HepG2 (cell line): ENCODE results near the gene PCGF5. TPM values are rescaled to one million over a fixed set of nuclear protein-coding genes. Genes with fewer than 3 reads are reported as not detected.

ENCODE experiments used
- FOXO1 ChIP-seq: sonication (generic); formaldehyde crosslinking; IDR thresholded peaks from 2 replicates; pipeline ENCODE4 v1.4.0; 2020; ENCODE audit warnings: missing genetic modification reagents
- GTF2F1 ChIP-seq: fragments of 150-350 bp; IDR thresholded peaks from 2 replicates; pipeline ENCODE4 v1.6.1; 2014; ENCODE audit warnings: low read length
- HNF4G ChIP-seq, 2 experiments: sonication (generic) in 1 of 2; formaldehyde crosslinking in 1 of 2; IDR thresholded peaks; 2 replicates each; pipeline versions ENCODE4 v1.4.0 to v1.6.1; 2011 to 2020; ENCODE audit warnings: borderline replicate concordance in 2 of 2, low read depth in 2 of 2, mild to moderate bottlenecking in 2 of 2, low read length in 1 of 2, missing genetic modification reagents in 1 of 2, moderate library complexity in 1 of 2
- HOXA3 ChIP-seq: sonication (generic); formaldehyde crosslinking; IDR thresholded peaks from 2 replicates; pipeline ENCODE4 v1.5.0; 2020; ENCODE audit warnings: missing genetic modification reagents
- JUNB ChIP-seq: sonication (generic); formaldehyde crosslinking; IDR thresholded peaks from 2 replicates; pipeline ENCODE4 v1.8.0; 2022; ENCODE audit warnings: missing genetic modification reagents, mild to moderate bottlenecking, borderline replicate concordance
- MATR3 ChIP-seq: sonication (generic); formaldehyde crosslinking; IDR thresholded peaks from 2 replicates; pipeline ENCODE4 v1.4.0; 2020; ENCODE audit warnings: missing genetic modification reagents
- MYNN ChIP-seq: sonication (generic); formaldehyde crosslinking; IDR thresholded peaks from 2 replicates; pipeline ENCODE4 v1.4.0; 2020; ENCODE audit warnings: mild to moderate bottlenecking, low read depth, missing genetic modification reagents
- NFIC ChIP-seq: IDR thresholded peaks from 2 replicates; pipeline ENCODE4 v1.6.1; 2012; ENCODE audit warnings: mild to moderate bottlenecking, low read length, inconsistent platforms
- PPARG ChIP-seq: conservative IDR thresholded peaks from 2 replicates; pipeline ENCODE4 v1.6.1; 2016; ENCODE audit warnings: missing biosample characterization, missing genetic modification reagents
- PRPF4 ChIP-seq: fragments of 200-400 bp; formaldehyde crosslinking; IDR thresholded peaks from 2 replicates; pipeline ENCODE4 v1.6.1; 2016; ENCODE audit warnings: low read length, low read depth; ENCODE audit not compliant: poor library complexity, severe bottlenecking
- ZFX ChIP-seq: sonication (generic); formaldehyde crosslinking; IDR thresholded peaks from 2 replicates; pipeline ENCODE4 v1.4.0; 2020; ENCODE audit warnings: mild to moderate bottlenecking, low read depth, missing genetic modification reagents, moderate library complexity
- ZNF205 ChIP-seq: IDR thresholded peaks from 2 replicates; pipeline ENCODE4 v1.6.1; 2018; ENCODE audit warnings: missing biosample characterization, missing genetic modification reagents
- ZNF235 ChIP-seq: sonication (generic); formaldehyde crosslinking; IDR thresholded peaks from 2 replicates; pipeline ENCODE4 v1.8.1; 2023; ENCODE audit warnings: mild to moderate bottlenecking, missing genetic modification reagents, borderline replicate concordance
- ZNF552 ChIP-seq: sonication (generic); formaldehyde crosslinking; IDR thresholded peaks from 2 replicates; pipeline ENCODE4 v1.9.0; 2022; ENCODE audit warnings: missing genetic modification reagents, mild to moderate bottlenecking, borderline replicate concordance
- ZNF773 ChIP-seq: sonication (generic); formaldehyde crosslinking; IDR thresholded peaks from 2 replicates; pipeline ENCODE4 v1.4.0; 2020; ENCODE audit warnings: missing genetic modification reagents, borderline replicate concordance
- ZSCAN25 ChIP-seq: sonication (generic); formaldehyde crosslinking; IDR thresholded peaks from 2 replicates; pipeline ENCODE4 v1.8.0; 2022; ENCODE audit warnings: mild to moderate bottlenecking, missing genetic modification reagents
- polyA plus RNA-seq, 8 experiments: library from polyadenylated mRNA; depleted of rRNA in 3 of 8; stranded (reverse) in 7 of 8; unstranded in 1 of 8; fragments of >200 nt; fragmentation: Illumina TruSeq in 4 of 8; extraction: Trizol in 4 of 8; gene quantifications; 2 replicates each; pipeline versions ENCODE4 v1.2.1 to v1.2.3, GENCODE V29; 2011 to 2016; ENCODE audit warnings: low read depth in 4 of 8, missing spikeins in 1 of 8, mixed read lengths in 1 of 8; ENCODE audit not compliant: insufficient read depth in 1 of 8
- total RNA-seq, 5 experiments: library from RNA; depleted of rRNA; stranded (reverse); fragments of >200 nt; fragmentation: Illumina TruSeq; extraction: Trizol; gene quantifications; 2 replicates each; pipeline ENCODE4 v1.2.3, GENCODE V29; 2016; ENCODE audit warnings: low read depth in 1 of 5
- TF ChIP-seq, protein P1 (sequence below): sonication (generic); formaldehyde crosslinking; IDR thresholded peaks from 2 replicates; pipeline ENCODE4 v1.4.0; 2020; ENCODE audit warnings: mild to moderate bottlenecking, missing genetic modification reagents
- TF ChIP-seq, protein P2 (sequence below): IDR thresholded peaks from 2 replicates; pipeline ENCODE4 v1.6.1; 2018; ENCODE audit warnings: missing genetic modification reagents
- TF ChIP-seq, protein P3 (sequence below): sonication (generic); formaldehyde crosslinking; IDR thresholded peaks from 2 replicates; pipeline ENCODE4 v1.4.0; 2020; ENCODE audit warnings: missing genetic modification reagents
- TF ChIP-seq, protein P4 (sequence below): sonication (generic); formaldehyde crosslinking; IDR thresholded peaks from 2 replicates; pipeline ENCODE4 v1.8.1; 2023; ENCODE audit warnings: mild to moderate bottlenecking, missing genetic modification reagents

The PCGF5 gene
- total and polyA plus RNA-seq, 2 of the 13 experiments (the other 11 are each of a cell fraction or from before 2014, with no cell fraction given), result 61.3 to 138 TPM

DNA sequence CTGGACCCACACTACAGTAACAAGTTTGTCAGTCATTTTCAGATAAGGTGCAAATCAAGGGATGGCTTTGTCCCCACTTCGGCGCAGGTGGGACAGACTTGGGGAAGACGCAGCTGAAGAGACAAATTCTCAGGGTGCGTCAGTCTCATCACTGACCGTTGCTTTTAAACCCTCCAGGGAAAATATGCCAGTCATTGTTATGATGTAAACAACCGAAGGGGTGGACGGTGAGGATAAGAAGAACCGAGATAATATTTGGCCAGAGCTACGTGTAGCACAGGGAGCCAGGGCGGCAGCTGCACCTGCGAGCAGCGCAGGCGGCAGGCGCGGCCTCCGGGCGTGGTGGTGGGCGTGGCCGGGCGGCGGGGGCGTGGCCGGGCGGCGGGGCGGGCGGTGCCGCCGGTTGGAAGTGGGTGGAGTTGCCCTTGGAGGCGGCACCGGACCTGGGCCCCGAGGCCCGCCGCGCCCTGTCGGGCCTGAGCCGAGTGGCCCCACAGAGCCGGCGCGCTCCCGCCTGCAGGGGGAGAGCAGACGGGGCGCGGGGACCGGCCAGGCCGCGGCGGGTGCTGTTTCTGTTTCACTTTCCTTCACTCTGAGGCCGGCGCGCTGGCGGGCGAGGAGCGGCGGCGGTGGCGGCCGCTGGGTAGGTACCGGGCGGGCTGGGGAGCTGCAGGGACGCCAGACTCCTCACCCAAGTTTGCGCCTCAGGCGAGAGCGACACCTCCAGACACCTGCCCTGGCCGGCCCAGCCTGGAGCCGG is at the start of gene PCGF5 (continued):
- TF ChIP-seq PRPF4, result peak; percentile 6
- TF ChIP-seq HNF4G (IDR thresholded peaks at IDR 0.05; ENCODE audit: borderline replicate concordance, low read depth, low read length), result 0 out of 2 replicates have a peak, but pooled peaks have one; percentile 4
- TF ChIP-seq HNF4G (CRISPR knock-in tag; IDR thresholded peaks at IDR 0.05; ENCODE audit: borderline replicate concordance, low read depth), result 0 out of 2 replicates have a peak, but pooled peaks have one; percentile 3
- no peak for TF ChIP-seq MYNN
- TF ChIP-seq, protein P1, sequence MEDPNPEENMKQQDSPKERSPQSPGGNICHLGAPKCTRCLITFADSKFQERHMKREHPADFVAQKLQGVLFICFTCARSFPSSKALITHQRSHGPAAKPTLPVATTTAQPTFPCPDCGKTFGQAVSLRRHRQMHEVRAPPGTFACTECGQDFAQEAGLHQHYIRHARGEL (CRISPR knock-in tag), result no peak
- TF ChIP-seq HOXA3 (CRISPR knock-in tag), result peak; percentile 14; the same call in 1 of the 2 replicates
- TF ChIP-seq ZNF552 (CRISPR knock-in tag), result no peak; the same call in 1 of the 2 replicates
- TF ChIP-seq NFIC, result peak; percentile 29; the same call in 1 of the 2 replicates
- peak; percentile 92 for TF ChIP-seq ZFX (CRISPR knock-in tag)
- peak; percentile 97 for TF ChIP-seq ZSCAN25
- no peak for TF ChIP-seq ZNF205
- TF ChIP-seq, protein P2, sequence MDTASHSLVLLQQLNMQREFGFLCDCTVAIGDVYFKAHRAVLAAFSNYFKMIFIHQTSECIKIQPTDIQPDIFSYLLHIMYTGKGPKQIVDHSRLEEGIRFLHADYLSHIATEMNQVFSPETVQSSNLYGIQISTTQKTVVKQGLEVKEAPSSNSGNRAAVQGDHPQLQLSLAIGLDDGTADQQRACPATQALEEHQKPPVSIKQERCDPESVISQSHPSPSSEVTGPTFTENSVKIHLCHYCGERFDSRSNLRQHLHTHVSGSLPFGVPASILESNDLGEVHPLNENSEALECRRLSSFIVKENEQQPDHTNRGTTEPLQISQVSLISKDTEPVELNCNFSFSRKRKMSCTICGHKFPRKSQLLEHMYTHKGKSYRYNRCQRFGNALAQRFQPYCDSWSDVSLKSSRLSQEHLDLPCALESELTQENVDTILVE (CRISPR knock-in tag), result no peak
- peak; percentile 72; the same call in 1 of the 2 replicates for TF ChIP-seq ZNF235
- TF ChIP-seq, protein P3, sequence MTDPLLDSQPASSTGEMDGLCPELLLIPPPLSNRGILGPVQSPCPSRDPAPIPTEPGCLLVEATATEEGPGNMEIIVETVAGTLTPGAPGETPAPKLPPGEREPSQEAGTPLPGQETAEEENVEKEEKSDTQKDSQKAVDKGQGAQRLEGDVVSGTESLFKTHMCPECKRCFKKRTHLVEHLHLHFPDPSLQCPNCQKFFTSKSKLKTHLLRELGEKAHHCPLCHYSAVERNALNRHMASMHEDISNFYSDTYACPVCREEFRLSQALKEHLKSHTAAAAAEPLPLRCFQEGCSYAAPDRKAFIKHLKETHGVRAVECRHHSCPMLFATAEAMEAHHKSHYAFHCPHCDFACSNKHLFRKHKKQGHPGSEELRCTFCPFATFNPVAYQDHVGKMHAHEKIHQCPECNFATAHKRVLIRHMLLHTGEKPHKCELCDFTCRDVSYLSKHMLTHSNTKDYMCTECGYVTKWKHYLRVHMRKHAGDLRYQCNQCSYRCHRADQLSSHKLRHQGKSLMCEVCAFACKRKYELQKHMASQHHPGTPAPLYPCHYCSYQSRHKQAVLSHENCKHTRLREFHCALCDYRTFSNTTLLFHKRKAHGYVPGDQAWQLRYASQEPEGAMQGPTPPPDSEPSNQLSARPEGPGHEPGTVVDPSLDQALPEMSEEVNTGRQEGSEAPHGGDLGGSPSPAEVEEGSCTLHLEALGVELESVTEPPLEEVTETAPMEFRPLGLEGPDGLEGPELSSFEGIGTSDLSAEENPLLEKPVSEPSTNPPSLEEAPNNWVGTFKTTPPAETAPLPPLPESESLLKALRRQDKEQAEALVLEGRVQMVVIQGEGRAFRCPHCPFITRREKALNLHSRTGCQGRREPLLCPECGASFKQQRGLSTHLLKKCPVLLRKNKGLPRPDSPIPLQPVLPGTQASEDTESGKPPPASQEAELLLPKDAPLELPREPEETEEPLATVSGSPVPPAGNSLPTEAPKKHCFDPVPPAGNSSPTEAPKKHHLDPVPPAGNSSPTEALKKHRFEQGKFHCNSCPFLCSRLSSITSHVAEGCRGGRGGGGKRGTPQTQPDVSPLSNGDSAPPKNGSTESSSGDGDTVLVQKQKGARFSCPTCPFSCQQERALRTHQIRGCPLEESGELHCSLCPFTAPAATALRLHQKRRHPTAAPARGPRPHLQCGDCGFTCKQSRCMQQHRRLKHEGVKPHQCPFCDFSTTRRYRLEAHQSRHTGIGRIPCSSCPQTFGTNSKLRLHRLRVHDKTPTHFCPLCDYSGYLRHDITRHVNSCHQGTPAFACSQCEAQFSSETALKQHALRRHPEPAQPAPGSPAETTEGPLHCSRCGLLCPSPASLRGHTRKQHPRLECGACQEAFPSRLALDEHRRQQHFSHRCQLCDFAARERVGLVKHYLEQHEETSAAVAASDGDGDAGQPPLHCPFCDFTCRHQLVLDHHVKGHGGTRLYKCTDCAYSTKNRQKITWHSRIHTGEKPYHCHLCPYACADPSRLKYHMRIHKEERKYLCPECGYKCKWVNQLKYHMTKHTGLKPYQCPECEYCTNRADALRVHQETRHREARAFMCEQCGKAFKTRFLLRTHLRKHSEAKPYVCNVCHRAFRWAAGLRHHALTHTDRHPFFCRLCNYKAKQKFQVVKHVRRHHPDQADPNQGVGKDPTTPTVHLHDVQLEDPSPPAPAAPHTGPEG, result peak; percentile 83
- TF ChIP-seq PPARG (CRISPR knock-in tag), result no peak; the same call in 1 of the 2 replicates
- 0 out of 2 replicates have a peak, but pooled peaks have one; percentile 12 for TF ChIP-seq FOXO1
- TF ChIP-seq JUNB (CRISPR knock-in tag), result no peak; the same call in 1 of the 2 replicates
- TF ChIP-seq, protein P4, sequence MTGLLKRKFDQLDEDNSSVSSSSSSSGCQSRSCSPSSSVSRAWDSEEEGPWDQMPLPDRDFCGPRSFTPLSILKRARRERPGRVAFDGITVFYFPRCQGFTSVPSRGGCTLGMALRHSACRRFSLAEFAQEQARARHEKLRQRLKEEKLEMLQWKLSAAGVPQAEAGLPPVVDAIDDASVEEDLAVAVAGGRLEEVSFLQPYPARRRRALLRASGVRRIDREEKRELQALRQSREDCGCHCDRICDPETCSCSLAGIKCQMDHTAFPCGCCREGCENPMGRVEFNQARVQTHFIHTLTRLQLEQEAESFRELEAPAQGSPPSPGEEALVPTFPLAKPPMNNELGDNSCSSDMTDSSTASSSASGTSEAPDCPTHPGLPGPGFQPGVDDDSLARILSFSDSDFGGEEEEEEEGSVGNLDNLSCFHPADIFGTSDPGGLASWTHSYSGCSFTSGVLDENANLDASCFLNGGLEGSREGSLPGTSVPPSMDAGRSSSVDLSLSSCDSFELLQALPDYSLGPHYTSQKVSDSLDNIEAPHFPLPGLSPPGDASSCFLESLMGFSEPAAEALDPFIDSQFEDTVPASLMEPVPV (CRISPR knock-in tag), result no peak
- no peak for TF ChIP-seq MATR3 (CRISPR knock-in tag)
- TF ChIP-seq GTF2F1, result no peak
- TF ChIP-seq ZNF773 (CRISPR knock-in tag), result no peak
